ENCODE results near the gene KHNYN. TPM values are rescaled to one million over a fixed set of nuclear protein-coding genes. Genes with fewer than 3 reads are reported as not detected.

Gene KHNYN
- total and polyA plus RNA-seq, 2 experiments from 2014 or later = 2.7 to 28.1 TPM

DNA sequence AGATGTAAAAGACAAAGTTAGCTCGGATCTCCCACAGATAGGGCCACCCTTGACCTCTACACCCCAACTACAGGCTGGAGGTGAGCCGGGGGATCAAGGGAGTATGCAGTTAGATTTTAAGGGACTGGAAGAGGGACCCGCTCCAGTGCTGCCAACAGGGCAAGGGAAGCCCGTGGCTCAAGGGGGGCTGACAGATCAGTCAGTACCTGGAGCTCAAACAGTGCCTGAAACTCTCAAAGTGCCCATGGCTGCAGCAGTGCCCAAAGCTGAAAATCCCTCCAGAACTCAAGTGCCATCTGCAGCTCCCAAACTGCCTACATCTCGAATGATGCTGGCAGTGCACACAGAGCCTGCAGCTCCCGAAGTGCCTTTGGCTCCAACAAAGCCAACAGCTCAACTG, 20.6 kb upstream of the KHNYN start:
- TF ChIP-seq, protein P1, sequence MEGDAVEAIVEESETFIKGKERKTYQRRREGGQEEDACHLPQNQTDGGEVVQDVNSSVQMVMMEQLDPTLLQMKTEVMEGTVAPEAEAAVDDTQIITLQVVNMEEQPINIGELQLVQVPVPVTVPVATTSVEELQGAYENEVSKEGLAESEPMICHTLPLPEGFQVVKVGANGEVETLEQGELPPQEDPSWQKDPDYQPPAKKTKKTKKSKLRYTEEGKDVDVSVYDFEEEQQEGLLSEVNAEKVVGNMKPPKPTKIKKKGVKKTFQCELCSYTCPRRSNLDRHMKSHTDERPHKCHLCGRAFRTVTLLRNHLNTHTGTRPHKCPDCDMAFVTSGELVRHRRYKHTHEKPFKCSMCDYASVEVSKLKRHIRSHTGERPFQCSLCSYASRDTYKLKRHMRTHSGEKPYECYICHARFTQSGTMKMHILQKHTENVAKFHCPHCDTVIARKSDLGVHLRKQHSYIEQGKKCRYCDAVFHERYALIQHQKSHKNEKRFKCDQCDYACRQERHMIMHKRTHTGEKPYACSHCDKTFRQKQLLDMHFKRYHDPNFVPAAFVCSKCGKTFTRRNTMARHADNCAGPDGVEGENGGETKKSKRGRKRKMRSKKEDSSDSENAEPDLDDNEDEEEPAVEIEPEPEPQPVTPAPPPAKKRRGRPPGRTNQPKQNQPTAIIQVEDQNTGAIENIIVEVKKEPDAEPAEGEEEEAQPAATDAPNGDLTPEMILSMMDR (conservative IDR thresholded peaks at IDR 0.05; ENCODE audit: low read depth in 2 of 2) = no peak
- TF ChIP-seq CREB1 (CRISPR knock-in tag; IDR thresholded peaks at IDR 0.05; ENCODE audit: low read depth) (no peak), ZNF331 (CRISPR knock-in tag; IDR thresholded peaks at IDR 0.05; ENCODE audit: low read depth) (no peak)
- TF ChIP-seq, protein P2, sequence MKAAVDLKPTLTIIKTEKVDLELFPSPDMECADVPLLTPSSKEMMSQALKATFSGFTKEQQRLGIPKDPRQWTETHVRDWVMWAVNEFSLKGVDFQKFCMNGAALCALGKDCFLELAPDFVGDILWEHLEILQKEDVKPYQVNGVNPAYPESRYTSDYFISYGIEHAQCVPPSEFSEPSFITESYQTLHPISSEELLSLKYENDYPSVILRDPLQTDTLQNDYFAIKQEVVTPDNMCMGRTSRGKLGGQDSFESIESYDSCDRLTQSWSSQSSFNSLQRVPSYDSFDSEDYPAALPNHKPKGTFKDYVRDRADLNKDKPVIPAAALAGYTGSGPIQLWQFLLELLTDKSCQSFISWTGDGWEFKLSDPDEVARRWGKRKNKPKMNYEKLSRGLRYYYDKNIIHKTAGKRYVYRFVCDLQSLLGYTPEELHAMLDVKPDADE (IDR thresholded peaks at IDR 0.05) = no peak
- Mint-ChIP-seq H3K9me3 (no peaks in the 10 kb centered on the region), H3K4me1 (peaks cover 7% of the 10 kb centered on the region; the same call in 2 of the 3 replicates), H3K36me3 (ENCODE audit: low read depth) (peaks cover 5% of the 10 kb centered on the region; the same call in 1 of the 3 replicates), H3K27me3 (ENCODE audit: insufficient read depth, low read depth, poor library complexity) (peaks cover 4% of the 10 kb centered on the region), H3K27ac (no peak overlapping the region), H3K4me3 (no peak overlapping the region)
- no peaks in the 10 kb centered on the region for H3K27me3 ChIP-seq (ENCODE audit: insufficient read depth)
- no peak overlapping the region for H2AFZ ChIP-seq
- no peak overlapping the region for H3K4me3 ChIP-seq
- DNase-seq (ENCODE audit: low spot score) (no peak), ATAC-seq (no peak)
- H3K4me1 ChIP-seq (ENCODE audit: insufficient read depth) = no peaks in the 10 kb centered on the region
- H3K27ac ChIP-seq (ENCODE audit: low read depth) = no peak overlapping the region
- H3K9me2 ChIP-seq (ENCODE audit: insufficient read depth) = no peaks in the 10 kb centered on the region
- no peaks in the 10 kb centered on the region for H3K79me2 ChIP-seq (replicated peaks; ENCODE audit: insufficient read depth)
- no peaks in the 10 kb centered on the region for H3F3A ChIP-seq (replicated peaks; ENCODE audit: low read depth)
- no peaks in the 10 kb centered on the region for H4K20me1 ChIP-seq (replicated peaks; ENCODE audit: insufficient read depth)
- no peak overlapping the region for H3K4me2 ChIP-seq
- no peaks in the 10 kb centered on the region for H3K36me3 ChIP-seq (ENCODE audit: insufficient read depth)

DNA sequence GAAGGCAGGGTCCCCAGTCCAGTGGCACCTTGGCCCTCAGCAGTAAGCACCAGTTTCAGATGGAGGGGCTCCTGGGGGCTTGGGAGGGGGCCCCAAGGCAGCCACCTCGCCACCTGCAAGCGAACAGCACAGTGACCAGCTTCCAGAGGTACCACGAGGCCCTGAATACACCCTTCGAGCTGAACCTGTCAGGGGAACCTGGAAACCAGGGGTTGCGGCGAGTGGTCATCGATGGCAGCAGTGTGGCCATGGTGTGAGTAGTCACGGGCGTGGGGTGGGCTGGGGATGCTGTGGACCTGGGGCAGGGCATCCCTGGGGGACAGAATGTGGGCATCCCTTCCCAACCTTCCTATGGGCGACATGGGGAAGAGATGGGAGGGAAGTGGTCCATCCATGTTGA, 19.8 kb upstream of the KHNYN start:
- Histone ChIP-seq H3K9me2 (ENCODE audit: insufficient read depth) (no peaks in the 10 kb centered on the region), H3K79me2 (replicated peaks; ENCODE audit: insufficient read depth) (no peaks in the 10 kb centered on the region), H3K36me3 (ENCODE audit: insufficient read depth) (no peaks in the 10 kb centered on the region), H3K27me3 (ENCODE audit: insufficient read depth) (no peaks in the 10 kb centered on the region), H3K4me2 (no peak overlapping the region), H3K4me1 (ENCODE audit: insufficient read depth) (no peaks in the 10 kb centered on the region), H3F3A (replicated peaks; ENCODE audit: low read depth) (no peaks in the 10 kb centered on the region), H3K27ac (ENCODE audit: low read depth) (no peak overlapping the region), H2AFZ (no peak overlapping the region), H3K4me3 (no peak overlapping the region), H4K20me1 (replicated peaks; ENCODE audit: insufficient read depth) (no peaks in the 10 kb centered on the region)
- Mint-ChIP-seq H3K36me3 (ENCODE audit: low read depth) (peaks cover 5% of the 10 kb centered on the region; the same call in 1 of the 3 replicates), H3K27me3 (ENCODE audit: insufficient read depth, low read depth, poor library complexity) (peaks cover 4% of the 10 kb centered on the region), H3K27ac (no peak overlapping the region), H3K9me3 (no peaks in the 10 kb centered on the region), H3K4me1 (peaks cover under 1% of the 10 kb centered on the region; the same call in 1 of the 3 replicates), H3K4me3 (no peak overlapping the region)
- ATAC-seq (no peak), DNase-seq (ENCODE audit: low spot score) (no peak)
- TF ChIP-seq, protein P2 (IDR thresholded peaks at IDR 0.05) = no peak
- TF ChIP-seq ZNF114 (CRISPR knock-in tag; IDR thresholded peaks at IDR 0.05) (no peak), POLR2AphosphoS5 (IDR thresholded peaks at IDR 0.05; ENCODE audit: low read depth) (no peak), EZH2 (IDR thresholded peaks at IDR 0.05; ENCODE audit: low read depth, unreplicated experiment) (no peak), EZH2phosphoT487 (IDR thresholded peaks at IDR 0.05; ENCODE audit: unreplicated experiment) (no peak), CREB1 (CRISPR knock-in tag; IDR thresholded peaks at IDR 0.05; ENCODE audit: low read depth) (no peak), NANOG (IDR thresholded peaks at IDR 0.05; ENCODE audit: borderline replicate concordance) (no peak), ZNF331 (CRISPR knock-in tag; IDR thresholded peaks at IDR 0.05; ENCODE audit: low read depth) (no peak)
- TF ChIP-seq, protein P3, sequence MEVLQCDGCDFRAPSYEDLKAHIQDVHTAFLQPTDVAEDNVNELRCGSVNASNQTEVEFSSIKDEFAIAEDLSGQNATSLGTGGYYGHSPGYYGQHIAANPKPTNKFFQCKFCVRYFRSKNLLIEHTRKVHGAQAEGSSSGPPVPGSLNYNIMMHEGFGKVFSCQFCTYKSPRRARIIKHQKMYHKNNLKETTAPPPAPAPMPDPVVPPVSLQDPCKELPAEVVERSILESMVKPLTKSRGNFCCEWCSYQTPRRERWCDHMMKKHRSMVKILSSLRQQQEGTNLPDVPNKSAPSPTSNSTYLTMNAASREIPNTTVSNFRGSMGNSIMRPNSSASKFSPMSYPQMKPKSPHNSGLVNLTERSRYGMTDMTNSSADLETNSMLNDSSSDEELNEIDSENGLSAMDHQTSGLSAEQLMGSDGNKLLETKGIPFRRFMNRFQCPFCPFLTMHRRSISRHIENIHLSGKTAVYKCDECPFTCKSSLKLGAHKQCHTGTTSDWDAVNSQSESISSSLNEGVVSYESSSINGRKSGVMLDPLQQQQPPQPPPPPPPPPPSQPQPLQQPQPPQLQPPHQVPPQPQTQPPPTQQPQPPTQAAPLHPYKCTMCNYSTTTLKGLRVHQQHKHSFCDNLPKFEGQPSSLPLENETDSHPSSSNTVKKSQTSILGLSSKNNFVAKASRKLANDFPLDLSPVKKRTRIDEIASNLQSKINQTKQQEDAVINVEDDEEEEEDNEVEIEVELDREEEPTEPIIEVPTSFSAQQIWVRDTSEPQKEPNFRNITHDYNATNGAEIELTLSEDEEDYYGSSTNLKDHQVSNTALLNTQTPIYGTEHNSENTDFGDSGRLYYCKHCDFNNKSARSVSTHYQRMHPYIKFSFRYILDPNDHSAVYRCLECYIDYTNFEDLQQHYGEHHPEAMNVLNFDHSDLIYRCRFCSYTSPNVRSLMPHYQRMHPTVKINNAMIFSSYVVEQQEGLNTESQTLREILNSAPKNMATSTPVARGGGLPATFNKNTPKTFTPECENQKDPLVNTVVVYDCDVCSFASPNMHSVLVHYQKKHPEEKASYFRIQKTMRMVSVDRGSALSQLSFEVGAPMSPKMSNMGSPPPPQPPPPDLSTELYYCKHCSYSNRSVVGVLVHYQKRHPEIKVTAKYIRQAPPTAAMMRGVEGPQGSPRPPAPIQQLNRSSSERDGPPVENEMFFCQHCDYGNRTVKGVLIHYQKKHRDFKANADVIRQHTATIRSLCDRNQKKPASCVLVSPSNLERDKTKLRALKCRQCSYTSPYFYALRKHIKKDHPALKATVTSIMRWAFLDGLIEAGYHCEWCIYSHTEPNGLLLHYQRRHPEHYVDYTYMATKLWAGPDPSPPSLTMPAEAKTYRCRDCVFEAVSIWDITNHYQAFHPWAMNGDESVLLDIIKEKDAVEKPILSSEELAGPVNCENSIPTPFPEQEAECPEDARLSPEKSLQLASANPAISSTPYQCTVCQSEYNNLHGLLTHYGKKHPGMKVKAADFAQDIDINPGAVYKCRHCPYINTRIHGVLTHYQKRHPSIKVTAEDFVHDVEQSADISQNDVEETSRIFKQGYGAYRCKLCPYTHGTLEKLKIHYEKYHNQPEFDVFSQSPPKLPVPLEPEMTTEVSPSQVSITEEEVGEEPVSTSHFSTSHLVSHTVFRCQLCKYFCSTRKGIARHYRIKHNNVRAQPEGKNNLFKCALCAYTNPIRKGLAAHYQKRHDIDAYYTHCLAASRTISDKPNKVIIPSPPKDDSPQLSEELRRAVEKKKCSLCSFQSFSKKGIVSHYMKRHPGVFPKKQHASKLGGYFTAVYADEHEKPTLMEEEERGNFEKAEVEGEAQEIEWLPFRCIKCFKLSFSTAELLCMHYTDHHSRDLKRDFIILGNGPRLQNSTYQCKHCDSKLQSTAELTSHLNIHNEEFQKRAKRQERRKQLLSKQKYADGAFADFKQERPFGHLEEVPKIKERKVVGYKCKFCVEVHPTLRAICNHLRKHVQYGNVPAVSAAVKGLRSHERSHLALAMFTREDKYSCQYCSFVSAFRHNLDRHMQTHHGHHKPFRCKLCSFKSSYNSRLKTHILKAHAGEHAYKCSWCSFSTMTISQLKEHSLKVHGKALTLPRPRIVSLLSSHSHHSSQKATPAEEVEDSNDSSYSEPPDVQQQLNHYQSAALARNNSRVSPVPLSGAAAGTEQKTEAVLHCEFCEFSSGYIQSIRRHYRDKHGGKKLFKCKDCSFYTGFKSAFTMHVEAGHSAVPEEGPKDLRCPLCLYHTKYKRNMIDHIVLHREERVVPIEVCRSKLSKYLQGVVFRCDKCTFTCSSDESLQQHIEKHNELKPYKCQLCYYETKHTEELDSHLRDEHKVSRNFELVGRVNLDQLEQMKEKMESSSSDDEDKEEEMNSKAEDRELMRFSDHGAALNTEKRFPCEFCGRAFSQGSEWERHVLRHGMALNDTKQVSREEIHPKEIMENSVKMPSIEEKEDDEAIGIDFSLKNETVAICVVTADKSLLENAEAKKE (CRISPR knock-in tag; IDR thresholded peaks at IDR 0.05) = no peak
